ENCODE measurements around the gene NUMA1.

NUMA1 gene

GRCh38 chr11:72067676-72068075 is 12.7 kb downstream of the NUMA1 start:
- Histone ChIP-seq H3K27ac (ENCODE audit: poor library complexity, severe bottlenecking) (no peak overlapping the region), H3K36me3 (ENCODE audit: low read depth) (peaks cover 57% of the 10 kb centered on the region), H3K9me3 (ENCODE audit: severe bottlenecking) (no peaks in the 10 kb centered on the region), H3K4me1 (ENCODE audit: insufficient read depth, poor library complexity, severe bottlenecking) (peaks cover 36% of the 10 kb centered on the region), H3K27me3 (ENCODE audit: insufficient read depth, poor library complexity, severe bottlenecking) (no peaks in the 10 kb centered on the region), H3K4me3 (ENCODE audit: severe bottlenecking) (no peak overlapping the region)
- TF ChIP-seq CTCF (IDR thresholded peaks at IDR 0.05; ENCODE audit: poor library complexity, severe bottlenecking), result no peak
- DNase-seq (ENCODE audit: low spot score) (no peak), ATAC-seq (ENCODE audit: low read depth) (no peak)

- ATAC-seq (ENCODE audit: low read depth) (no peak), DNase-seq (ENCODE audit: low spot score) (no peak)
- Histone ChIP-seq H3K9me3 (ENCODE audit: severe bottlenecking) (no peaks in the 10 kb centered on the region), H3K27me3 (ENCODE audit: insufficient read depth, poor library complexity, severe bottlenecking) (no peaks in the 10 kb centered on the region), H3K27ac (ENCODE audit: poor library complexity, severe bottlenecking) (no peak overlapping the region), H3K4me3 (ENCODE audit: severe bottlenecking) (no peak overlapping the region), H3K4me1 (ENCODE audit: insufficient read depth, poor library complexity, severe bottlenecking) (peaks cover 32% of the 10 kb centered on the region), H3K36me3 (ENCODE audit: low read depth) (peaks cover 61% of the 10 kb centered on the region)
- TF ChIP-seq CTCF (IDR thresholded peaks at IDR 0.05; ENCODE audit: poor library complexity, severe bottlenecking), result no peak
Observed at GRCh38 chr11:72067266-72067665, 13.1 kb downstream of the NUMA1 start.

GRCh38 chr11:72066855-72067254 is 13.5 kb downstream of the NUMA1 start:
- ATAC-seq (ENCODE audit: low read depth), result no peak
- TF ChIP-seq CTCF (IDR thresholded peaks at IDR 0.05; ENCODE audit: poor library complexity, severe bottlenecking), result no peak
- Histone ChIP-seq H3K36me3 (ENCODE audit: low read depth) (peaks cover 64% of the 10 kb centered on the region), H3K9me3 (ENCODE audit: severe bottlenecking) (no peaks in the 10 kb centered on the region), H3K4me1 (ENCODE audit: insufficient read depth, poor library complexity, severe bottlenecking) (peaks cover 28% of the 10 kb centered on the region), H3K4me3 (ENCODE audit: severe bottlenecking) (no peak overlapping the region), H3K27ac (ENCODE audit: poor library complexity, severe bottlenecking) (no peak overlapping the region), H3K27me3 (ENCODE audit: insufficient read depth, poor library complexity, severe bottlenecking) (no peaks in the 10 kb centered on the region)
- DNase-seq (ENCODE audit: low spot score), result no peak

GRCh38 chr11:72061739-72062396 is 18.5 kb downstream of the NUMA1 start:
- DNase-seq (ENCODE audit: low spot score), result no peak
- H3K36me3 ChIP-seq (ENCODE audit: low read depth), result peaks cover 47% of the 10 kb centered on the region
- no peaks in the 10 kb centered on the region for H3K9me3 ChIP-seq (ENCODE audit: severe bottlenecking)
- ATAC-seq (ENCODE audit: low read depth), result no peak
- TF ChIP-seq CTCF (IDR thresholded peaks at IDR 0.05; ENCODE audit: poor library complexity, severe bottlenecking), result no peak
- peaks cover 17% of the 10 kb centered on the region for H3K4me1 ChIP-seq (ENCODE audit: insufficient read depth, poor library complexity, severe bottlenecking)
- H3K4me3 ChIP-seq (ENCODE audit: severe bottlenecking), result no peak overlapping the region
- no peaks in the 10 kb centered on the region for H3K27me3 ChIP-seq (ENCODE audit: insufficient read depth, poor library complexity, severe bottlenecking)
- no peak overlapping the region for H3K27ac ChIP-seq (ENCODE audit: poor library complexity, severe bottlenecking)

GRCh38 chr11:72058416-72059034 is 21.8 kb downstream of the NUMA1 start:
- no peak overlapping the region for H3K4me3 ChIP-seq (ENCODE audit: severe bottlenecking)
- H3K27ac ChIP-seq (ENCODE audit: poor library complexity, severe bottlenecking), result peak overlapping the region; percentile 15
- ATAC-seq (ENCODE audit: low read depth) (peak; percentile 68; the same call in 2 of the 3 replicates), DNase-seq (ENCODE audit: low spot score) (no peak)
- H3K27me3 ChIP-seq (ENCODE audit: insufficient read depth, poor library complexity, severe bottlenecking), result no peaks in the 10 kb centered on the region
- no peak for TF ChIP-seq CTCF (IDR thresholded peaks at IDR 0.05; ENCODE audit: poor library complexity, severe bottlenecking)
- peaks cover 17% of the 10 kb centered on the region for H3K4me1 ChIP-seq (ENCODE audit: insufficient read depth, poor library complexity, severe bottlenecking)
- peaks cover 23% of the 10 kb centered on the region for H3K36me3 ChIP-seq (ENCODE audit: low read depth)
- no peaks in the 10 kb centered on the region for H3K9me3 ChIP-seq (ENCODE audit: severe bottlenecking)
